CD4-positive, alpha-beta T cell treated with Interleukin-17A for 1 hour (primary cell): Measurements from ENCODE around the gene MAK.
"Not testable (repeated sequence)": the region's sequence is repeated elsewhere in the genome, so short reads cannot be mapped to it uniquely, and the experiment has no call there.

Source experiments
- DNase-seq: peaks from one replicate; pipeline ENCODE4 v3.0.0-alpha.2; 2020

The MAK gene

GRCh38 chr6:10769419-10769818 is 68.9 kb downstream of the MAK start:
- DNase-seq, result no peak

- no peak for DNase-seq
Measured at GRCh38 chr6:10763006-10763405, 75.3 kb downstream of the MAK start.

- no peak for DNase-seq
Measured at GRCh38 chr6:10759884-10760329, 78.4 kb downstream of the MAK start.

GRCh38 chr6:10759312-10759839 is 79.0 kb downstream of the MAK start:
- DNase-seq, result peak; percentile 37

- DNase-seq, result no peak
Measured at GRCh38 chr6:10756085-10756484, 82.3 kb downstream of the MAK start.

DNA sequence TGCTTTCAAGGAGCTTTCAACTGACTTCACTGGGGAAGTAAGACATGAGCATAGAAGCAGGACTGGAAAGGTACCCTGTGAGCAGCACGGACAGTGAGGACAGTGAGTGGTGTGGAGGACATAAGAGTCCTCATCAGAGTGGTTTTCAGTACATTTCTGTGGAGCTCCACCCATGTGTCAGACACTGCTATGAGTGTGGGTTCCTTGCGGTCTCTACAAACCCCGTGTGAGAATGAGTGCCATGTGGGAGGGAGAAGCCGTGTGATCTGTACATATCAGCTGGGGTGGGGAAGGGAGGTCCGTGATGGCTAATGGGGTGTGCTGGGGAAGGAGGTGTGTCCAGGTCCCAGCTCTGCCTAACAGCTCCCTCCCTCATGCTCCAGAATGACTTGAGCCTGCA is 86.6 kb downstream of the MAK start:
- peak; percentile 35 for DNase-seq

DNA sequence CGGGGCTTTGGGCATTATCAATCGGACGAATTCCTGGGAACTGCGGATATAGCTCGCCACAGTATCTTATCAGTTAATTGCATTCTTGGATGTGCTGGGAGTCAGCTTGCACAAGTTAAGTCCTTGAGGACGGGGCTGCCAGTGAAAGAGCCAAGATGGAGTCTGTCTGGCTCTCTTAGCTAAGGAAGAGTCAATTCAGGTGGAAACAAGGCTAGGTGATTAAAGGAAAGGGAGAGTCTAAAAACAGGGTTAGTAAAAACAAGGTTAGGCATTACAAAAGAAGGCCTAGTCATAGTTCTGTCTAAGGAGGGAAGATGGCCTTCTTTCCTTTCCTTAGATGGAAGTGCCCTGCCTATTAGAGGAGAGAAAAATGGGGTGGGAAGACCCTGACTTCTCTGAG is 87.8 kb downstream of the MAK start:
- DNase-seq, result not testable (repeated sequence)

- no peak for DNase-seq
Measured at GRCh38 chr6:10749734-10750133, 88.6 kb downstream of the MAK start.

DNA sequence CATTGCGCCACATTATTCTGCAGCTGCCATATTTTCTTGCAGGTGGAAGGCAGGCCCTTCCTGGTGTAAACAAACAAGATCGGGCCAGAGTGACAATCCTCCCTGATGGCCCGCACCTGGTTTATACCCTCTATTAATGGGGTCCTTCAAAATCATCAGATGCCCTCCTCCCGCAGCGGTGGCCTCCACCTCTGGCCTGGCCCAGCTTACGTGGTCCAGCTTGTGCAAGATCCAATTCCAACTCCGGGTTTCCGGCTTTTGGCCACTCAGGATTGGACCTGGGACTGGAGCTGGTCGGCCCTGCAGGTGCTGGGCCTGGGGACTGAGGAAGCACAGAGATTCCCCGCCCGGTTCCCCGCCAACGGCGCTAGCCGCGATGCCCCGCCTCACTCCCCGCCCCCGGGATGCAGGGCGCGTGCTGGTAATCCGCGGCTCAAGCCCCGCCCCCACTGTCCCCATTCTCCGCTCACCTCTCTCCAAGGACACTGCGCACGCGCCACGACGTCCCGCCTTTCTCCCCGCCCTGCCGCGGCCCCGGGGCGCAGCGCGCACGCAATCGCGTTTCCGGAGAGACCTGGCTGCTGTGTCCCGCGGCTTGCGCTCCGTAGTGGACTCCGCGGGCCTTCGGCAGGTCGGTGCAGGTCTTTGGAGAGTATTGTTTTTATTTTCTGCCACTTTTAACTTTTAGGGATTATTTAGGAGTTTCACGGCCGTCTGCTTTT is 90.9 kb downstream of the MAK start, which contains the start of gene TMEM14B:
TSS of gene TMEM14B (plus strand) at position 555 of the 722 bp plus-strand sequence. CDS start 1,441 bp downstream, outside the sequence.
- DNase-seq, result peak; percentile 98

DNA sequence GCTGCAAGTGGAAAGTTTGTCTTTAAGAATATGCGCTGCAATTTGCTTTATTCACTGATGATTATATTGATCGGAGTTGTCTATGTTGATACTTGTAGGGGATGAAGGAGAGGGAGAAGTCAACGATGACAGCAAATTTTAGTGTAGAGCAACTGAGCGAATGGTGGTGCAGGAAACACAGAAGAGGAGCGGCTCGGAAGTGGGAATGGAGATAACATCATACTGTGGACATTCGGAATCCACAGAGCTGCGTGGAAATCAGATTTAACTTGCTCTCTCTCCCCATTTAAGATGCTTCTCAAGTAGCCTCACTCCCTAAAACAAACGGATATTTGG is 91.5 kb downstream of the MAK start:
- no peak for DNase-seq

- no peak for DNase-seq
Measured at GRCh38 chr6:10745116-10745515, 93.2 kb downstream of the MAK start.

- DNase-seq, result no peak
Measured at GRCh38 chr6:10743515-10743914, 94.8 kb downstream of the MAK start.

- DNase-seq, result no peak
Measured at GRCh38 chr6:10742251-10742650, 96.1 kb downstream of the MAK start.

DNA sequence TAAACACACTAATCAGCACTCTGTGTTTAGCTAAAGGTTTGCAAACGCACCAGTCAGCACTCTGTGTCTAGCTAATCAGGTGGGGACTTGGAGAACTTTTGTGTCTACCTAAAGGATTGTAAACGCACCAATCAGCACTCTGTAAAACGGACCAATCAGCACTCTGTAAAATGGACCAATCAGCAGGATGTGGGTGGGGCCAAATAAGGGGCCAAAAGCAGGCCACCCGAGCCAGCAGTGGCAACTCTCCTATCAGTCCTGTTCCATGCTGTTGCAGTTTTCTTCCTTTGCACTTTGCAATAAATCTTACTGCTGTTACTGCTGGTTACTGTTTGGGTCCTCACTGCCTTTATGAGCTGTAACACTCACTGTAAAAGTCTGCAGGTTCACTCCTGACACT is 96.7 kb downstream of the MAK start:
- DNase-seq, result not testable (repeated sequence)

DNA sequence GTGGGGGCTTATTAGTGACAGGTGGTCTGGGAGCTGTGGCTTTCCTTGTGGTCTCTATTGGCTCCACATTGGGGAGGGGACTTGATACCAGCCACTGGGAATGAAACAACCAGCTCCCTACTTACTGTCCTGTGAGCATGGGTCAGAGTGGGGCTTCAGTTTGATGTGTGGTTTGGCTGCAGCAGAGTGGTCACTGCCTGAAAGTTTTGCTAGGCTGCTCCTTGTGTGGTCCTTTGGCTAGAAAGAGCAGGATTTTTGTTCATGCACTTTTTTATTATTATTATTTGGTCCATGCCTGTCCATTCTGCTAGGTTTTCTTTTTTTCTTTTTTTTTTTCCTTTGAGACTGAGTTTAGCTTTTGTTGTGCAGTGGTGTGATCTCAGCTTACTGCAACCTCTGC is 98.3 kb downstream of the MAK start:
- no peak for DNase-seq

DNA sequence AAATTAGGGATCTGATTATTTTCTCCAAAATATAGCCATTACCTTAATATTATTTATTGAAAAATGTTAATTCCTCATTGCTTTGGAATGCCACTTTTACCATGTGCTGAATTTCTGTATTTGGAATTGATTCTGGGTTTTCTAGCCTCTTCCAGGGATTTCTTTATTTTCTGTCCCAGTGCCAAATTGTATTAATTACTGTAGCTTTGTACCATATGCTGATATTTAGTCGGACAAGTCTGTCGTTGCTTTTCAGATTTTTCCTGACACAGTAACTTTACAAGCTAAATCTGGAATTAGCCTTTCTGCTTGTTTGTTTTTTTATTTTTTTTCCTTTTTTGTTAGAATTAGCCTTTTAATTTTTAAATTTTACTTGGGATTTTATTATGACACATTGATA is 101.6 kb downstream of the MAK start:
- no peak for DNase-seq

- DNase-seq, result no peak
Measured at GRCh38 chr6:10733863-10734262, 104.5 kb downstream of the MAK start.

DNA sequence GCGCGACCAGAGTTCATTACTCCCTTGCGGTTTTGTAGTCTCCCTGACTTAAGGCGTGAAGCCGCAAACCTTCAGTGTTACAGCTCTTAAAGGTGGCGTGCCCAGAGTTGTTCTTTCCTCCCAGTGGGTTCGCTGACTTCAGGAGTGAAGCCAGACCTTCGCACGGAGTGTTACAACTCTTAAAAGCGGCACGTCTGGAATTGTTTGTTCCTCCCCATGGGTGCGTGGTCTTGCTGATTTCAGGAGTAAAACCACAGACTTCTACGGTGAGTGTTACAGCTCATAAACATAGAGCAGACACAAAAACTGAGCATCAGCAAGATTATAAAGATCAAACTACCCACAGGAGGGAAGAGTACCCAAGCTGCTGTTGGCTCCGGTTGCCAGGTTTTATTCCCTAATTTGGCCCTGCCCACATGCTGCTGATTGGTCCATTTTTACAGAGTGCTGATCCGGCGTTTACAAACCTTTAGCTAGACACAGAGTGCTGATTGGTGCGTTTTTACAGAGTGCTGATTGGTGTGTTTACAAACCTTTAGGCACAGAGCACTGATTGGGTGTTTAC is 105.1 kb downstream of the MAK start:
- peak; percentile 44 for DNase-seq

GRCh38 chr6:10730254-10730653 is 108.1 kb downstream of the MAK start:
- DNase-seq, result no peak

DNA sequence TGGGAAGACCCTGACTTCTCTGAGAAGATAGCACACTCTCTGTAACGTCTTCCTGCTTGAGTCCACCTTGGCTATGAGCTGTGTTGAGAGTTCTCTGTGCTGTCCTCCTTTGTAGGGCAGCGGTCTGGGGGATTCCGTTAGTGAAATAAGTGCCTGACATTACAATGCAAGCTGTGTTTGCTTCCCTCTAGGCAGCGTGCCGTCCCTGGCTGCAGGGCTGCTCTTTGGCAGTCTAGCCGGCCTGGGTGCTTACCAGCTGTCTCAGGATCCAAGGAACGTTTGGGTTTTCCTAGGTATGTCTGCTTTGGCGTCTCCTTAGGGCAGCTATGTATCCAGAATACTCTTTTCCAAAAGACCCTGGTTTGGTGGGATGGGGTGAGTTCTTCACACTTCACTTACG is 112.6 kb downstream of the MAK start:
- no peak for DNase-seq

DNA sequence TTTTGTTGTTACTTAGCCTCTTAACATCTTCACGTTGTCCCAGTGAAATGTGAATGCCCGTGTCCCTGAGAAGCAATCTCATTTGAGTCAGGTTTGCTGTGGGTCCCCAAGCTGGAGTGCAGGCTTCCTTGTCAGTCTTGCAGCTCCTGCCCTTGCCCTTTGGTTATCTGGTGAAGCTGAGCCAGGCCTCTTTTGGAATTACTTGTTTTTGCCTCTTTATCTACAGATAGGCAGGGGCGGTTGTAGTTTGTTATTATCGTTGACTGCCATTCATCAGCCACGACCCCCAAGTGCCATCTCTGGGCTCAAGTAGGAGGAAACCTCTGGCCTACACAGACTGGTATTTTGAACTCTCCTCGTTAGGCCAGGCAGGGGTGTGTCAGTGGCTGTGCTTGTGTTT is 113.3 kb downstream of the MAK start:
- DNase-seq, result no peak

- DNase-seq, result no peak
Measured at GRCh38 chr6:10723567-10723881, 114.8 kb downstream of the MAK start.

- peak; percentile 83 for DNase-seq
Measured at GRCh38 chr6:10722820-10723566, 115.3 kb downstream of the MAK start, which contains the start of gene TMEM14C. TSS of gene TMEM14C (plus strand) at chr6:10723070. CDS start at chr6:10724614, 1,544 bp downstream.

DNA sequence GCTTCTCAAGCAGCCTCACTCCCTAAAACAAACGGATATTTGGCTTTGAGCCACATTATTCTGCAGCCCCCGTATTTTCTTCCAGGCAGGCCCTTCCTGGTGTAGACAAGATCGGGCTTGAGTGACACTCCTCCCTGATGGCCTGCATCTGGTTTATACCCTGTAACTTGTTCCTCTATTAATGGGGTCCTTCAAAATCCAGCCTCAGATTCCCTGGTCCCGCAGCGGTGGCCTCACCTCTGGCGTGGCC is 115.8 kb downstream of the MAK start:
- peak; percentile 2 for DNase-seq
